Fibroblast of the conjunctiva (primary cell): ENCODE data around the gene ITK.
A peak's percentile ranks its signal among the peaks of the same experiment; 100 is the strongest.

Source experiments
- DNase-seq: peaks from one replicate; pipeline ENCODE4 v3.0.0-alpha.2; 2010; ENCODE audit warnings: low read depth

ITK gene

DNA sequence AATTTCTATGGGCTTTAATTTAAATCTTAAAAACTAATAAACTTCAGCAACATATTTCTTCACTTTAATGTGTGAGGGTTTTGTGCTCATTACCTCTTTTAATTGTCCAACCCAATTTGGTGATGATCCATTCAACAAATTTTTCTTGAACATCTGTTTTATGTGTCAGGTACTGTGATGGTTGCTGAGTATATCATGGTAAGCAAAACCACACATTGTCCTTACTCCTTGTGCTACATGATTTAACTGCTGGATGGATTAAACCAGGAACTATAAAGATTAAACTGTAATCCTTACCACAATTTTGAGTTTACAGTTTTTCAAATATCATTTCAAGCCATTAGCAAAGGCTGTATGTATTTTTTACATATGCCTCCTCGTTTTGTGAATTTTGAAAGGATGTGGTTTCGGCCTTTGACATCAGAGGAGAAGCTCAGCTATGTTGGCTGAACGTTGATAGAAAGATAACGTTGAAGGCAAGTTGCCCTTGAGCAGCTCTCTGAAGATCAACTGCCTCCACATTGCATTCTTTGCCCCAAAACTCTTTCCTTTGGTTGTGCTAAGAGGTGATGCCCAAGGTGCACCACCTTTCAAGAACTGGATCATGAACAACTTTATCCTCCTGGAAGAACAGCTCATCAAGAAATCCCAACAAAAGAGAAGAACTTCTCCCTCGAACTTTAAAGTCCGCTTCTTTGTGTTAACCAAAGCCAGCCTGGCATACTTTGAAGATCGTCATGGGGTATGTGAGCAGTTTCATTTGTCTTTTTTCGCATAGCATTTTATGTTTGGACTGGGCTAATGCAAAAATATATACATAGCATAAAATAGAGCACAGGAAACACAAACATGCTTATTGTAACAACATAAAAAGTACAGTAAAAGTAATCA, at the start of gene ITK:
Gene ITK, plus strand, starts transcription at position 467 of the 891 bp plus-strand sequence. Its CDS starts 138 bp downstream, at position 605.
- no peak for DNase-seq

GRCh38 chr5:157130925-157131324, 49.7 kb upstream of the ITK start:
- DNase-seq: no peak

DNA sequence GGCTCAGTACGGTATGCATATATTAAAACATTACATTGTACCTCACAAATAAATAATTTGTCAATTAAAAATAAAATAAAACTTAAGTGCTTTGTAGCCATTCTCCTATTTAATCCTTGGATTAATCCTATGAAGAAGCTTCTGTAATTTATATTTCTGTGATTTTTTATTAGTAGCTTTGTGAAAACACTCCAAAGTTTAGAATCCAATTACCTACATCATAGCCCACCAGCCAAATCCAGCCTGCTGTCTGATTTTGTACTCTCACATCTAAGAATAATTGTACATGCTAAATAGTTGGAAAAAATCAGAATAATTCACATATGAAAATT, 48.4 kb upstream of the ITK start:
- DNase-seq: no peak

DNA sequence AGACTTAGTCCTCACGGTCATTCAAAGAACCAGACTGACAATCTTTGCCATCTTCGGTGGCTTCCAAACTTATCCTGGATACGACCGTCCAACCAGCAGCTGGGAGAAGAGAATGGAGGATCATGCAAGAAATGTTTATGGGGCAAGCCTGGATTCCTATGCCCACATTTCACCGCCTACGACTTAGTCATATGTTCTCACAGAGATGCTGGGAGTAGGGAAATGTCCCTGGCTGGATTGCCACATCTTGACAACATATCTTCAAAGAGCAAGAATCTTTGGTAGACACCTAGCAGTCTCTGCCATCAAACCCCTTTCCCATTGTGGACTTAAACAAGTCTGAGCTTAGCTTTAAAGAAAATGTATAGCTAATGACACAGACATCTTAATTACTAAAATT, 42.9 kb upstream of the ITK start:
- DNase-seq: no peak

GRCh38 chr5:157142317-157143126, 38.1 kb upstream of the ITK start, which contains the start of gene MED7:
TSS of gene MED7 (minus strand) at chr5:157142865. CDS start at chr5:157139431, 3,434 bp downstream.
- DNase-seq: peak; percentile 98

DNA sequence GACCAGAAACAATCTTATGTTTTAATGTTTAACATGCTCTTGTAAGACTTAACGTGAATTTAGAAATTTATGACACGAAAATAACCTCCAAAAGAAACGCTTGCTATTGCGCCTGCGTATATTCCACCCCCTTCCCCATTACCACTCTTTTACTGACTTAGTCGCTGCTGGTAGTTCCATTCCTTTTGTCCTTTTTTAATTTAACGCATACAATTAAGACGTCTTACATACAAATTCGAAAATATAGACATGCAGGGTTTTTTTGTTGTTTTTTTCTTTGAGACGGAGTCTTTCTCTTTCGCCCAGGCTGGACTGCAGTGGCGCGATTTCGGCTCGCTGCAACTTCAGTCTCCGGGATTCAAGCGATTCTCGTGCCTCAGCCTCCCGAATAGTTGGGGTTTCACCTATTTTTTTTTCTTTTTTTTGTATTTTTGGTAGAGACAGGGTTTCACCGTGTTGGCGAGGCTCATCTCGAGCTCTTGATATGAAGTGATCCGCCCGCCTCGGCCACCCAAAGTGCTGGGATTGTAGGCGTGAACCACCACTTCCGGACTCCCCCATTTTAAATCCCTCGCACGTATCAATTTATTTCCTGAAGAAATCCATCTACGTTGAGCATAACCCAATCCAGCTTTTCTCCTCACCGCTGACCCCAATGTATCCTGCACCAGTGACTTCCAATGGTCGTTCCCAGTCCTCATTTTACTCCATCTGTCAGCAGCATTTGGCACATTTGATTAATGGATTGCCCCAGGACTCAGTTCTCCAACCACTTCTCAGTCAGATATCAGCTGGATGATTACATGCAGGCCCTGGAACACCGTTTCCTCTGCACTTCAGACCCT, 37.3 kb upstream of the ITK start:
- DNase-seq: peak; percentile 8

GRCh38 chr5:157148734-157149615, 31.7 kb upstream of the ITK start:
- DNase-seq: peak; percentile 35

GRCh38 chr5:157150995-157151394, 29.6 kb upstream of the ITK start:
- no peak for DNase-seq

- DNase-seq: no peak
These were observed 25.3 kb upstream of the ITK start for GRCh38 chr5:157155297-157155696.

DNA sequence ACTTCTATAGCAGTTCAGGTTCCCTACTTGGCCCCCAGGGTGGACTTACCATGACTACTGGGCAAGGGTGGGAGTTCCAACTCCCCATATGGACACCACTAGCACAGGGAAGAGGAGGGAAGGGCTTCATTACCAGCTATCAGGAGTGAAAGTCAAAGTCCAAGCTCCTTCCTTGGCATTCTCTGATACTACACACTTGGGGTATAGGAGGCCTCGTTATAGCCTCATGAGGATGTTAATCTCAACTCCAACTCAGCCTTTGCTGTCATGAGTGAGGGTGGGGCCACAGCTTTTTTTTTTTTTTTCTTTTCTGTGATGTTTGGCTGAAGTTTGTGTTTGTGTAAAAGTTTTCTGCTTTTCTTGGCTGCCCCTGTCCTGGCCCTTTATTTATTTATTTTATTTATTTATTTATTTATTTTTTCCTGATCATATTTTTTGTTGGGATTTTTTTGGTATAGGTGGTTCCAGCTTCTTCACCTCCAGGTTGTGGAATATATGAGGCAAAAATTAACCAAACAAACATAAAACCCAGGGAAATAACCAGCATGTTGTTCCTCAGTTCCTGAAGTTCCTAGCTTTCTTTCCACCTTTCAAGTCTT, 23.2 kb upstream of the ITK start:
- no peak for DNase-seq

GRCh38 chr5:157159209-157159751, 21.4 kb upstream of the ITK start:
- DNase-seq: no peak

GRCh38 chr5:157160001-157160400, 20.6 kb upstream of the ITK start:
- DNase-seq: no peak

GRCh38 chr5:157161996-157162395, 18.6 kb upstream of the ITK start:
- DNase-seq: no peak

DNA sequence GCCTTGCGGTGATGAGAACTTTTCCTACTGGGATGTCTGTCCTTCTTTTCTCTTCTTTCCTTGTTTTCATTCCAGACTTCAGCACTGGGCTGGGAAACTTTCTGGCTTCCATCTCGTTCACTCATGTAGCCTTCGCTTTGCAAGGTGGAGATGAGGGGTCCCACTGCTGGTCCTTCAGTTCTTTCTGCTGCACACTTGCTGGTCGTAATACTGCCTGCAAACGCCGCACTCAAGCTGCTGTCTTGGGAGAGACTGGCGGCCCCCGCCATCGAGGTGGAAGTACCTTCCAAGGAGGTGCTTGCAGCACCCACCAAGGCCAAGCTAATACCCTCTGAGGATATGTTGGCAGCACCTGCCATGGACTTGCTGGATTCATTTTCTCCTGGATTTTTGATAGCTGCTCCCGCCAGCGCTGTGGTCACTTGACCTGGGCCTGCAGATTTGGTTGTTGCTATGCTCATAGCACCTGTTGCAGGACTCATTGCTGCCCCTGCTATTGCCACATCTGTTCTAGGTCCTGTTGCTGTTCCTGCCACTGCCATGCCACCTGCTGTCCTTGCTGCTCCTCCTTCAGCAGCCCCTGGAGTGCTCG, 17.6 kb upstream of the ITK start:
- no peak for DNase-seq

GRCh38 chr5:157164521-157164920, 16.1 kb upstream of the ITK start:
- DNase-seq: no peak

DNA sequence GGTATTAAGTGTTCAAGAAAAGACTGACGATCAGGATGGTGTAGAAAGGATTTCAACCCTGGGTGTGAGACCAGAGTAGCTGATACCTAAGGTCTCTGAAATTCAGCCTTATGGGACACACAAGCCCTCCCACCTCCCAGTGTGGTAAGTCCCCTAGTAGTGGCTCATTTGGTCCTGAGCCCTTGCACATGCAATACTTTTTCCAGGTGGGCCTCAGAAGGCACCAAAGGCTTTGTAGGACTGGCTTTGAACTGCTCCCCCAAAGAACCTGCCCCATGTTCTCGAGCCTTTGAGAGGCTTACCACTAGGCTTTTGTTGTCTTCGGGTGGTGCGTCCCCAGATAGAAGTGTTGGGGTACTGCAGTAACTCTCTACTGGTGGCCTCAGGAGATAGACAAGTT, 15.4 kb upstream of the ITK start:
- DNase-seq: no peak

- DNase-seq: no peak
These were observed 15.0 kb upstream of the ITK start for GRCh38 chr5:157165668-157166067.

- DNase-seq: no peak
These were observed 14.1 kb upstream of the ITK start, which contains the start of gene GARIN3 for GRCh38 chr5:157166214-157167213. TSS of gene GARIN3 (minus strand) at chr5:157166264. CDS start at chr5:157166168, 96 bp downstream.

GRCh38 chr5:157167214-157167621, 13.4 kb upstream of the ITK start:
- no peak for DNase-seq
